Measurements from ENCODE around the gene C12orf57. TPM values are rescaled to one million over a fixed set of nuclear protein-coding genes. Genes with fewer than 3 reads are reported as not detected.

Gene C12orf57
- total and polyA plus RNA-seq, 2 of the 13 experiments (the other 11 are each of a cell fraction or from before 2014, with no cell fraction given) = 84.0 to 287 TPM

DNA sequence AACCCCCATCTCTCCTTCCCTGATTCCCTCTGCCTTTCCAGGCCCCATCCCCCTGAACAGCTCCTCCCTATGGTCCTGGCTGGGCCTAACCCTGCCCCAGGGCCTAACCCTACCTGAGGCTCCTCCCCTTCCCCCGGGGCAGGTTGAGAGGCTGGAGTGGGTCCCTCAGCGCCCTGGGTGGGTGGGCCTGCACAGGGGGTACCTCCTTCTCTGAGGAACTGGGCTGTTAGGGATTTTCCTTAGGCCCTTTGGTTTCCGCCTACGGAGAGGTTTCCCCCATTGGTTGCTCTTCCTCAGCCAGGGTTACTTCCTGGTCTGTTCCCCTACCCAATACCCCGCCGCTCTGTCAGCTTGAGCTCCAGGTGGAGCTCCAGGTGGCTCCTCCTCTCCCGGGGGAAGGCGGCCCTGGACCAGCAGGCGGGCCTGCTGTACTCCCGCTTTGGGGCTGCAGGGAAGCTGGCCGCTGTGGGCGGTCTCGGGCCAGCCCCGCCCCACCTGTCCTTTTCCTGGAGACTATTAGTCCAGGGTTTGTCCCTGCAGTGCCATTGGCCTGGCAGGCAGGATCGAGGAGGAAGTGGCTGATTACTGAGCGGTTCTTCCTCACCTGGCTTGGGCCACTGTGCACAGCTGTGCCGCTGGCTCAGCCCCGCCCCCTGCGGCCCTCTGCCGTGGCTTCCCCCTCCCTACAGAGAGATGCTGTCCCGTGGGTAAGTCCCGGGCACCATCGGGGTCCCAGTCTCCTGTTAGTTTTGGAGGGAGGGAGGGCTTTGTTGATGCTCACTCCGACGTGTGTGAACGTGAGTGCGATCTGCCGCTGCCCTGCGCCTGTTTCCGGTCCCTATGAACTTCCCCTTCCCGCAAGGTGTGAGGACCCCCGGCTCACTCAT is 2.5 kb downstream of the C12orf57 start (continued):
- TF ChIP-seq, protein P1, sequence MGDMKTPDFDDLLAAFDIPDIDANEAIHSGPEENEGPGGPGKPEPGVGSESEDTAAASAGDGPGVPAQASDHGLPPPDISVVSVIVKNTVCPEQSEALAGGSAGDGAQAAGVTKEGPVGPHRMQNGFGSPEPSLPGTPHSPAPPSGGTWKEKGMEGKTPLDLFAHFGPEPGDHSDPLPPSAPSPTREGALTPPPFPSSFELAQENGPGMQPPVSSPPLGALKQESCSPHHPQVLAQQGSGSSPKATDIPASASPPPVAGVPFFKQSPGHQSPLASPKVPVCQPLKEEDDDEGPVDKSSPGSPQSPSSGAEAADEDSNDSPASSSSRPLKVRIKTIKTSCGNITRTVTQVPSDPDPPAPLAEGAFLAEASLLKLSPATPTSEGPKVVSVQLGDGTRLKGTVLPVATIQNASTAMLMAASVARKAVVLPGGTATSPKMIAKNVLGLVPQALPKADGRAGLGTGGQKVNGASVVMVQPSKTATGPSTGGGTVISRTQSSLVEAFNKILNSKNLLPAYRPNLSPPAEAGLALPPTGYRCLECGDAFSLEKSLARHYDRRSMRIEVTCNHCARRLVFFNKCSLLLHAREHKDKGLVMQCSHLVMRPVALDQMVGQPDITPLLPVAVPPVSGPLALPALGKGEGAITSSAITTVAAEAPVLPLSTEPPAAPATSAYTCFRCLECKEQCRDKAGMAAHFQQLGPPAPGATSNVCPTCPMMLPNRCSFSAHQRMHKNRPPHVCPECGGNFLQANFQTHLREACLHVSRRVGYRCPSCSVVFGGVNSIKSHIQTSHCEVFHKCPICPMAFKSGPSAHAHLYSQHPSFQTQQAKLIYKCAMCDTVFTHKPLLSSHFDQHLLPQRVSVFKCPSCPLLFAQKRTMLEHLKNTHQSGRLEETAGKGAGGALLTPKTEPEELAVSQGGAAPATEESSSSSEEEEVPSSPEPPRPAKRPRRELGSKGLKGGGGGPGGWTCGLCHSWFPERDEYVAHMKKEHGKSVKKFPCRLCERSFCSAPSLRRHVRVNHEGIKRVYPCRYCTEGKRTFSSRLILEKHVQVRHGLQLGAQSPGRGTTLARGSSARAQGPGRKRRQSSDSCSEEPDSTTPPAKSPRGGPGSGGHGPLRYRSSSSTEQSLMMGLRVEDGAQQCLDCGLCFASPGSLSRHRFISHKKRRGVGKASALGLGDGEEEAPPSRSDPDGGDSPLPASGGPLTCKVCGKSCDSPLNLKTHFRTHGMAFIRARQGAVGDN (CRISPR knock-in tag; IDR thresholded peaks at IDR 0.05) = peak; percentile 86
- TF ChIP-seq ELF3 (CRISPR knock-in tag; IDR thresholded peaks at IDR 0.05) (peak; percentile 92), ZNF83 (CRISPR knock-in tag; IDR thresholded peaks at IDR 0.05; ENCODE audit: borderline replicate concordance) (peak; percentile 75; the same call in 1 of the 2 replicates), KMT2B (CRISPR knock-in tag; IDR thresholded peaks at IDR 0.05) (peak; percentile 47; the same call in 1 of the 2 replicates), GABPB1 (CRISPR knock-in tag; IDR thresholded peaks at IDR 0.05) (peak; percentile 88), HIVEP1 (CRISPR knock-in tag; IDR thresholded peaks at IDR 0.05) (no peak), ZNF7 (CRISPR knock-in tag; IDR thresholded peaks at IDR 0.05) (no peak), SP2 (CRISPR knock-in tag; IDR thresholded peaks at IDR 0.05) (peak; percentile 69), RFX1 (IDR thresholded peaks at IDR 0.05) (no peak), RXRA (CRISPR knock-in tag; IDR thresholded peaks at IDR 0.05) (peak; percentile 29; the same call in 1 of the 2 replicates), KAT8 (CRISPR knock-in tag; IDR thresholded peaks at IDR 0.05) (peak; percentile 90), ZNF441 (CRISPR knock-in tag; IDR thresholded peaks at IDR 0.05; ENCODE audit: borderline replicate concordance) (no peak), MXI1 (IDR thresholded peaks at IDR 0.05; ENCODE audit: borderline replicate concordance, low read depth, low read length) (peak; percentile 73; the same call in 1 of the 3 replicates), HOXA3 (CRISPR knock-in tag; IDR thresholded peaks at IDR 0.05) (peak; percentile 48; the same call in 1 of the 2 replicates)
- TF ChIP-seq, protein P2, sequence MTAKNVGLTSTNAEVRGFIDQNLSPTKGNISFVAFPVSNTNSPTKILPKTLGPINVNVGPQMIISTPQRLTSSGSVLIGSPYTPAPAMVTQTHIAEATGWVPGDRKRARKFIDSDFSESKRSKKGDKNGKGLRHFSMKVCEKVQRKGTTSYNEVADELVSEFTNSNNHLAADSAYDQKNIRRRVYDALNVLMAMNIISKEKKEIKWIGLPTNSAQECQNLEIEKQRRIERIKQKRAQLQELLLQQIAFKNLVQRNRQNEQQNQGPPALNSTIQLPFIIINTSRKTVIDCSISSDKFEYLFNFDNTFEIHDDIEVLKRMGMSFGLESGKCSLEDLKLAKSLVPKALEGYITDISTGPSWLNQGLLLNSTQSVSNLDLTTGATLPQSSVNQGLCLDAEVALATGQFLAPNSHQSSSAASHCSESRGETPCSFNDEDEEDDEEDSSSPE (CRISPR knock-in tag; IDR thresholded peaks at IDR 0.05) = peak; percentile 58
- TF ChIP-seq, protein P3, sequence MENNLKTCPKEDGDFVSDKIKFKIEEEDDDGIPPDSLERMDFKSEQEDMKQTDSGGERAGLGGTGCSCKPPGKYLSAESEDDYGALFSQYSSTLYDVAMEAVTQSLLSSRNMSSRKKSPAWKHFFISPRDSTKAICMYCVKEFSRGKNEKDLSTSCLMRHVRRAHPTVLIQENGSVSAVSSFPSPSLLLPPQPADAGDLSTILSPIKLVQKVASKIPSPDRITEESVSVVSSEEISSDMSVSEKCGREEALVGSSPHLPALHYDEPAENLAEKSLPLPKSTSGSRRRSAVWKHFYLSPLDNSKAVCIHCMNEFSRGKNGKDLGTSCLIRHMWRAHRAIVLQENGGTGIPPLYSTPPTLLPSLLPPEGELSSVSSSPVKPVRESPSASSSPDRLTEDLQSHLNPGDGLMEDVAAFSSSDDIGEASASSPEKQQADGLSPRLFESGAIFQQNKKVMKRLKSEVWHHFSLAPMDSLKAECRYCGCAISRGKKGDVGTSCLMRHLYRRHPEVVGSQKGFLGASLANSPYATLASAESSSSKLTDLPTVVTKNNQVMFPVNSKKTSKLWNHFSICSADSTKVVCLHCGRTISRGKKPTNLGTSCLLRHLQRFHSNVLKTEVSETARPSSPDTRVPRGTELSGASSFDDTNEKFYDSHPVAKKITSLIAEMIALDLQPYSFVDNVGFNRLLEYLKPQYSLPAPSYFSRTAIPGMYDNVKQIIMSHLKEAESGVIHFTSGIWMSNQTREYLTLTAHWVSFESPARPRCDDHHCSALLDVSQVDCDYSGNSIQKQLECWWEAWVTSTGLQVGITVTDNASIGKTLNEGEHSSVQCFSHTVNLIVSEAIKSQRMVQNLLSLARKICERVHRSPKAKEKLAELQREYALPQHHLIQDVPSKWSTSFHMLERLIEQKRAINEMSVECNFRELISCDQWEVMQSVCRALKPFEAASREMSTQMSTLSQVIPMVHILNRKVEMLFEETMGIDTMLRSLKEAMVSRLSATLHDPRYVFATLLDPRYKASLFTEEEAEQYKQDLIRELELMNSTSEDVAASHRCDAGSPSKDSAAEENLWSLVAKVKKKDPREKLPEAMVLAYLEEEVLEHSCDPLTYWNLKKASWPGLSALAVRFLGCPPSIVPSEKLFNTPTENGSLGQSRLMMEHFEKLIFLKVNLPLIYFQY (CRISPR knock-in tag; IDR thresholded peaks at IDR 0.05; ENCODE audit: borderline replicate concordance) = 0 out of 2 replicates have a peak, but pooled peaks have one; percentile 71
